HepG2 (cell line): ENCODE data around the gene SMIM8. TPM values are rescaled to one million over a fixed set of nuclear protein-coding genes. Genes with fewer than 3 reads are reported as not detected.

Experiments used
- ATF7-NPFF ChIP-seq: sonication (generic); formaldehyde crosslinking; IDR thresholded peaks from 2 replicates; pipeline ENCODE4 v1.8.1; 2023; ENCODE audit warnings: mild to moderate bottlenecking, low read depth, missing genetic modification reagents, moderate library complexity
- ERF ChIP-seq: IDR thresholded peaks from 2 replicates; pipeline ENCODE4 v1.6.1; 2018; ENCODE audit warnings: missing biosample characterization, missing genetic modification reagents
- ETV5 ChIP-seq: IDR thresholded peaks from 2 replicates; pipeline ENCODE4 v1.6.1; 2018; ENCODE audit warnings: missing biosample characterization, missing genetic modification reagents, inconsistent platforms, borderline replicate concordance
- HDAC6 ChIP-seq: fragments of 200-600 bp; sonication (generic); IDR thresholded peaks from 2 replicates; pipeline ENCODE4 v1.7.0; 2017; ENCODE audit warnings: mild to moderate bottlenecking, antibody characterized with exemption, low read length, low read depth
- MBNL3 ChIP-seq: fragments of 250-450 bp; sonication (Bioruptor Pico); conservative IDR thresholded peaks from 2 replicates; pipeline ENCODE4 v1.8.0; 2022; ENCODE audit warnings: mild to moderate bottlenecking, inconsistent platforms
- MYC ChIP-seq: sonication (generic); formaldehyde crosslinking; IDR thresholded peaks from 2 replicates; pipeline ENCODE4 v1.9.0; 2021; ENCODE audit warnings: missing genetic modification reagents, borderline replicate concordance
- RFX1 ChIP-seq: fragments of 450-650 bp; IDR thresholded peaks from 2 replicates; pipeline ENCODE4 v1.6.1; 2017
- RFX5 ChIP-seq: IDR thresholded peaks from 2 replicates; pipeline ENCODE4 v1.6.1; 2011; ENCODE audit warnings: low read depth, low read length, improper control_type of control experiment
- RXRB ChIP-seq: IDR thresholded peaks from 2 replicates; pipeline ENCODE4 v1.6.1; 2016; ENCODE audit warnings: borderline replicate concordance, missing genetic modification reagents, missing compliant biosample characterization
- ZBTB42 ChIP-seq: sonication (generic); formaldehyde crosslinking; IDR thresholded peaks from 2 replicates; pipeline ENCODE4 v1.5.0; 2020; ENCODE audit warnings: mild to moderate bottlenecking, missing genetic modification reagents
- ZNF672 ChIP-seq: sonication (generic); formaldehyde crosslinking; IDR thresholded peaks from 2 replicates; pipeline ENCODE4 v1.8.1; 2022; ENCODE audit warnings: missing genetic modification reagents
- ZNF883 ChIP-seq: sonication (generic); formaldehyde crosslinking; IDR thresholded peaks from 2 replicates; pipeline ENCODE4 v1.5.1; 2020; ENCODE audit warnings: mild to moderate bottlenecking, missing genetic modification reagents; ENCODE audit errors: not compliant biosample characterization
- polyA plus RNA-seq, 8 experiments: library from polyadenylated mRNA; depleted of rRNA in 3 of 8; stranded (reverse) in 7 of 8; unstranded in 1 of 8; fragments of >200 nt; fragmentation: Illumina TruSeq in 4 of 8; extraction: Trizol in 4 of 8; gene quantifications; 2 replicates each; pipeline versions ENCODE4 v1.2.1 to v1.2.3, GENCODE V29; 2011 to 2016; ENCODE audit warnings: low read depth in 4 of 8, missing spikeins in 1 of 8, mixed read lengths in 1 of 8; ENCODE audit not compliant: insufficient read depth in 1 of 8
- total RNA-seq, 5 experiments: library from RNA; depleted of rRNA; stranded (reverse); fragments of >200 nt; fragmentation: Illumina TruSeq; extraction: Trizol; gene quantifications; 2 replicates each; pipeline ENCODE4 v1.2.3, GENCODE V29; 2016; ENCODE audit warnings: low read depth in 1 of 5
- TF ChIP-seq, protein P1 (sequence below): sonication (generic); formaldehyde crosslinking; IDR thresholded peaks from 2 replicates; pipeline ENCODE4 v1.4.0; 2020; ENCODE audit warnings: mild to moderate bottlenecking, missing genetic modification reagents, borderline replicate concordance
- TF ChIP-seq, protein P2 (sequence below): IDR thresholded peaks from 2 replicates; pipeline ENCODE4 v1.6.1; 2016; ENCODE audit warnings: low read depth, borderline replicate concordance
- TF ChIP-seq, protein P3 (sequence below): sonication (generic); formaldehyde crosslinking; IDR thresholded peaks from 2 replicates; pipeline ENCODE4 v1.4.0; 2020; ENCODE audit warnings: missing genetic modification reagents
- TF ChIP-seq, protein P4 (sequence below), 2 experiments: sonication (generic) in 1 of 2; formaldehyde crosslinking in 1 of 2; IDR thresholded peaks; 2 replicates each; pipeline versions ENCODE4 v1.5.1 to v1.6.1; 2011 to 2020; ENCODE audit warnings: borderline replicate concordance in 1 of 2, low read depth in 1 of 2, low read length in 1 of 2, mild to moderate bottlenecking in 1 of 2, missing genetic modification reagents in 1 of 2, moderate library complexity in 1 of 2
- TF ChIP-seq, protein P5 (sequence below): fragments of 450-650 bp; IDR thresholded peaks from 2 replicates; pipeline ENCODE4 v1.6.1; 2017; ENCODE audit warnings: mild to moderate bottlenecking

The SMIM8 gene
- total and polyA plus RNA-seq, 2 of the 13 experiments (the other 11 are each of a cell fraction or from before 2014, with no cell fraction given), result 4.8 to 10.0 TPM

DNA sequence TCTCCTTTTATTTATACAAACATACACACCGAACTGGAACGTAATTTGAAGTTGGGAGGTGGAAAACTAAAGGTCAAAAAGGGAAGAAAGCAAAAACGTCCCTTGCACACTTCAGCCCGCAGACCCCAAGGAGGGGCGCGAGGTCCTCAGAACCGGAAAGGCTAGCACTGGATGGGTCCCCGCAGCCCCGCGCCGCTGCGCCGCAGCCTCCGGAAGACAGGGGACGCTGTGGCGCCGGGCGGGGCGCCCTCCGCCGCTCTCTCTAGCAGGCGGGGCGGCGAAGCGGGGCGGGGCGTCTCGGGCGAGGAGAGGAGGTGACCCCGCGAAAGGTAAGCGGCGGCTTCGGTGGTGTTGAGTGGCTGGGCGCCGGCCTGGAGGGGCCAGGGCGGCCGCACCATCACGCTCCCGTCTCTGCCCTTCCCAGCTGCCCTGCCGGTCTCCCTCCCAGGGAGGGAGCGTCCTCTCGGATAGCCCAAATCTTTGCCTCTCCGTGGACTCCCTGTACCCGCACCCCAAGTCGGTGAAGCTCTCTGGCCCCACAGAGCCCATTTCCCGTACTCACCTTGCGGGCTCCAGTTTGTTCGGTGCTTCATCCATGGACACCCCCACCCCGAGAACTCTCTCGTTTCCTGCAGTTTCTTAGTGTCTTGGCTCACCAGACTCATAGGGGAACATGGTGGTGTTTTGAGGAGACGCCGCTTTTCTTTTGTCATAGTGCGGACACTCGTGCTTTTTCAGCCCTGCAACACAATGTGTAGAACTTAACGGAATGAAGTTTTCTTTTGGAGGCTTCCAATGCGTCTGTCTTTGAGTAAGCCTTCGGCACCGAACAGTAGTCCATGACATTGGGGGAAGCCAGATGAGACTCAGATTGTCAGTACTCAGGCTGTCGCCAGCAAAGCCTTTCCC is at the start of gene SMIM8 (continued):
- TF ChIP-seq, protein P1, sequence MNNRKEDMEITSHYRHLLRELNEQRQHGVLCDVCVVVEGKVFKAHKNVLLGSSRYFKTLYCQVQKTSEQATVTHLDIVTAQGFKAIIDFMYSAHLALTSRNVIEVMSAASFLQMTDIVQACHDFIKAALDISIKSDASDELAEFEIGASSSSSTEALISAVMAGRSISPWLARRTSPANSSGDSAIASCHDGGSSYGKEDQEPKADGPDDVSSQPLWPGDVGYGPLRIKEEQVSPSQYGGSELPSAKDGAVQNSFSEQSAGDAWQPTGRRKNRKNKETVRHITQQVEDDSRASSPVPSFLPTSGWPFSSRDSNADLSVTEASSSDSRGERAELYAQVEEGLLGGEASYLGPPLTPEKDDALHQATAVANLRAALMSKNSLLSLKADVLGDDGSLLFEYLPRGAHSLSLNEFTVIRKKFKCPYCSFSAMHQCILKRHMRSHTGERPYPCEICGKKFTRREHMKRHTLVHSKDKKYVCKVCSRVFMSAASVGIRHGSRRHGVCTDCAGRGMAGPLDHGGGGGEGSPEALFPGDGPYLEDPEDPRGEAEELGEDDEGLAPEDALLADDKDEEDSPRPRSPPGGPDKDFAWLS, result no peak
- TF ChIP-seq RFX1 (no peak), RFX5 (no peak), ZNF672 (no peak), ZNF883 (CRISPR knock-in tag) (peak; percentile 75), RXRB (CRISPR knock-in tag) (peak; percentile 51; the same call in 1 of the 2 replicates), ETV5 (CRISPR knock-in tag) (peak; percentile 80), ZBTB42 (no peak), MYC (CRISPR knock-in tag) (peak; percentile 73), ERF (CRISPR knock-in tag) (peak; percentile 83), MBNL3 (CRISPR knock-in tag) (no peak), HDAC6 (no peak), ATF7-NPFF (peak; percentile 91)
- TF ChIP-seq, protein P2, sequence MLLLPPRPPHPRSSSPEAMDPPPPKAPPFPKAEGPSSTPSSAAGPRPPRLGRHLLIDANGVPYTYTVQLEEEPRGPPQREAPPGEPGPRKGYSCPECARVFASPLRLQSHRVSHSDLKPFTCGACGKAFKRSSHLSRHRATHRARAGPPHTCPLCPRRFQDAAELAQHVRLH (CRISPR knock-in tag), result 0 out of 2 replicates have a peak, but pooled peaks have one; percentile 63
- TF ChIP-seq, protein P3, sequence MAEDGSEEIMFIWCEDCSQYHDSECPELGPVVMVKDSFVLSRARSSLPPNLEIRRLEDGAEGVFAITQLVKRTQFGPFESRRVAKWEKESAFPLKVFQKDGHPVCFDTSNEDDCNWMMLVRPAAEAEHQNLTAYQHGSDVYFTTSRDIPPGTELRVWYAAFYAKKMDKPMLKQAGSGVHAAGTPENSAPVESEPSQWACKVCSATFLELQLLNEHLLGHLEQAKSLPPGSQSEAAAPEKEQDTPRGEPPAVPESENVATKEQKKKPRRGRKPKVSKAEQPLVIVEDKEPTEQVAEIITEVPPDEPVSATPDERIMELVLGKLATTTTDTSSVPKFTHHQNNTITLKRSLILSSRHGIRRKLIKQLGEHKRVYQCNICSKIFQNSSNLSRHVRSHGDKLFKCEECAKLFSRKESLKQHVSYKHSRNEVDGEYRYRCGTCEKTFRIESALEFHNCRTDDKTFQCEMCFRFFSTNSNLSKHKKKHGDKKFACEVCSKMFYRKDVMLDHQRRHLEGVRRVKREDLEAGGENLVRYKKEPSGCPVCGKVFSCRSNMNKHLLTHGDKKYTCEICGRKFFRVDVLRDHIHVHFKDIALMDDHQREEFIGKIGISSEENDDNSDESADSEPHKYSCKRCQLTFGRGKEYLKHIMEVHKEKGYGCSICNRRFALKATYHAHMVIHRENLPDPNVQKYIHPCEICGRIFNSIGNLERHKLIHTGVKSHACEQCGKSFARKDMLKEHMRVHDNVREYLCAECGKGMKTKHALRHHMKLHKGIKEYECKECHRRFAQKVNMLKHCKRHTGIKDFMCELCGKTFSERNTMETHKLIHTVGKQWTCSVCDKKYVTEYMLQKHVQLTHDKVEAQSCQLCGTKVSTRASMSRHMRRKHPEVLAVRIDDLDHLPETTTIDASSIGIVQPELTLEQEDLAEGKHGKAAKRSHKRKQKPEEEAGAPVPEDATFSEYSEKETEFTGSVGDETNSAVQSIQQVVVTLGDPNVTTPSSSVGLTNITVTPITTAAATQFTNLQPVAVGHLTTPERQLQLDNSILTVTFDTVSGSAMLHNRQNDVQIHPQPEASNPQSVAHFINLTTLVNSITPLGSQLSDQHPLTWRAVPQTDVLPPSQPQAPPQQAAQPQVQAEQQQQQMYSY, result 0 out of 2 replicates have a peak, but pooled peaks have one; percentile 19
- TF ChIP-seq, protein P4, sequence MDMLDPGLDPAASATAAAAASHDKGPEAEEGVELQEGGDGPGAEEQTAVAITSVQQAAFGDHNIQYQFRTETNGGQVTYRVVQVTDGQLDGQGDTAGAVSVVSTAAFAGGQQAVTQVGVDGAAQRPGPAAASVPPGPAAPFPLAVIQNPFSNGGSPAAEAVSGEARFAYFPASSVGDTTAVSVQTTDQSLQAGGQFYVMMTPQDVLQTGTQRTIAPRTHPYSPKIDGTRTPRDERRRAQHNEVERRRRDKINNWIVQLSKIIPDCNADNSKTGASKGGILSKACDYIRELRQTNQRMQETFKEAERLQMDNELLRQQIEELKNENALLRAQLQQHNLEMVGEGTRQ (IDR thresholded peaks at IDR 0.05; ENCODE audit: low read depth, low read length), result no peak
- TF ChIP-seq, protein P4 (CRISPR knock-in tag; IDR thresholded peaks at IDR 0.05; ENCODE audit: borderline replicate concordance), result no peak
- TF ChIP-seq, protein P5, sequence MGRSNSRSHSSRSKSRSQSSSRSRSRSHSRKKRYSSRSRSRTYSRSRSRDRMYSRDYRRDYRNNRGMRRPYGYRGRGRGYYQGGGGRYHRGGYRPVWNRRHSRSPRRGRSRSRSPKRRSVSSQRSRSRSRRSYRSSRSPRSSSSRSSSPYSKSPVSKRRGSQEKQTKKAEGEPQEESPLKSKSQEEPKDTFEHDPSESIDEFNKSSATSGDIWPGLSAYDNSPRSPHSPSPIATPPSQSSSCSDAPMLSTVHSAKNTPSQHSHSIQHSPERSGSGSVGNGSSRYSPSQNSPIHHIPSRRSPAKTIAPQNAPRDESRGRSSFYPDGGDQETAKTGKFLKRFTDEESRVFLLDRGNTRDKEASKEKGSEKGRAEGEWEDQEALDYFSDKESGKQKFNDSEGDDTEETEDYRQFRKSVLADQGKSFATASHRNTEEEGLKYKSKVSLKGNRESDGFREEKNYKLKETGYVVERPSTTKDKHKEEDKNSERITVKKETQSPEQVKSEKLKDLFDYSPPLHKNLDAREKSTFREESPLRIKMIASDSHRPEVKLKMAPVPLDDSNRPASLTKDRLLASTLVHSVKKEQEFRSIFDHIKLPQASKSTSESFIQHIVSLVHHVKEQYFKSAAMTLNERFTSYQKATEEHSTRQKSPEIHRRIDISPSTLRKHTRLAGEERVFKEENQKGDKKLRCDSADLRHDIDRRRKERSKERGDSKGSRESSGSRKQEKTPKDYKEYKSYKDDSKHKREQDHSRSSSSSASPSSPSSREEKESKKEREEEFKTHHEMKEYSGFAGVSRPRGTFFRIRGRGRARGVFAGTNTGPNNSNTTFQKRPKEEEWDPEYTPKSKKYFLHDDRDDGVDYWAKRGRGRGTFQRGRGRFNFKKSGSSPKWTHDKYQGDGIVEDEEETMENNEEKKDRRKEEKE, result no peak
